ENCODE measurements around the gene RNF223.
"Not testable (repeated sequence)": the region's sequence is repeated elsewhere in the genome, so short reads cannot be mapped to it uniquely, and the experiment has no call there.

Gene RNF223

DNA sequence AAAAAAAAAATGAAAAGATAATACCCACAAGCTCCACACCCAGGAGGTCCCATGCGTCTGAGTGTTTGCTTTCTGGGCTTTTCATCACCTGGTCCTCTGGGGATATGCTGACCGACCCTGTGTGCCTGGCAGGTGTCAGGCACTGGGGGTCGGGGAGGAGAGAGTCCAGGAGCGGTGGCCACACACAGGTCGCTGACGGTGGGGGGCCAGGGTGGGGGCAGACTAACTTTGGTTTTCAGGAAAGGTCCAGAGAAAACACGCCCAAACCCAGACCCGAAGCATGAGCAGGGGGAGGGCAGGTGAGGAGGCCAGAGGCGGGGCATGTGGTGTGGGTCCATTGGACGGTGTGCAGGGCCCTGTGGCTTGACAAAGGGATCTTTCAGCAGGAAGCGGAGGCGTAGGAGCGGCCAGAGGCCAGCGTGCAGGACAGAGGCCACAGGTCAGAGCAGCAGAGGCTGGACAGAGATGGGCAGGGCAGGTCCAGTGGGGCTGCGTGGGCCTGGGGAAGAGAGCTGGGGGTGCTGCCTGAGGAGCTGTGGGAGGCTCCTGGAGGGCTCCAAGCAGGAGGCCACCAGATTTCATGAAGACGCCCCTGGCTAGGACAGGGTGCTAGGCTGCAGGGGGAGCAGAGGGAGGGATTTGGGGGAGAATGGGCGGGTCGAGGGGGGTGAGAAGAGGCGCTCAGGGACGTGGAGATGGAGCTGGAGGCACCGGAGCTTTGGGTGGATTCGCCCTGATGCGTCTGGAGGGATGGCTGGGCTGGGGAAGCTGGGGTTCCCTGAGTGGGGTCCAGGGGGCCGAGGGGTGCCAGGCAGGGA lies 15.8 kb downstream of the RNF223 start:
- FAIRE-seq = no peak

DNA sequence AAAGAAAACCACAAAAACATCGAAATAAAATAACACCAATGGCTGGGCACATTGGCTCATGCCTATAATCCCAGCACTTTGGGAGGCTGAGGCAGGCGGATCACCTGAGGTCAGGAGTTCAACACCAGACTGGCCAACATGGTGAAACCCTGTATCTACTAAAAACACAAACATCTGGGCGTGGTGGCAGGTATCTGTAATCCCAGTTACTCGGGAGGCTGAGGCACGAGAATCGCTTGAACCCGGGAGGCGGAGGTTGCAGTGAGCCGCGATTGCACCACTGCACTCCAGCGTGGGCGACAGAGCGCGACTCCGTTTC lies 16.4 kb downstream of the RNF223 start:
- not testable (repeated sequence) for FAIRE-seq

GRCh38 chr1:1055841-1056736 lies 18.0 kb downstream of the RNF223 start:
- no peak for FAIRE-seq

GRCh38 chr1:1054971-1055370 lies 19.1 kb downstream of the RNF223 start:
- FAIRE-seq = no peak

- FAIRE-seq = no peak
These were observed 19.9 kb downstream of the RNF223 start for GRCh38 chr1:1054099-1054700.

GRCh38 chr1:1053682-1054081 lies 20.4 kb downstream of the RNF223 start:
- FAIRE-seq = no peak

DNA sequence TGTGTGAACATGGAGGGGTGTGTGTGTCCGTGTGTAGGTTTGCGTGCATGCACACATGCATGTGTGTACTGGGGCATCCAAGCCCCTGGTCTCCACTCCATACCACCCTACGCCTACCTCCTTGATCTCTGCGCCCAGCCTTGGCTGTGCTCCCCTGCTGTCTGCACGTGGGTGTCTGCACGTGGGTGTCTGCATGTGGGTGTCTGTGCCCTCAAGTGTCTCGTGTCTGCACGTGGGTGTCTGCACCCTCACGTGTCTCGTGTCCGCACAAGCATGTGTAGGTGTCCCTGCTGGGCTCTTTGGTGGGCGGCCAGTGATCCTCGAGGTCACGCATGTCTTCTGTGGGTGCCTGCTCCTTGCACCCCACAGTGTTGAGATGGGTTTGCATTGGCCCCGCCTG lies 21.1 kb downstream of the RNF223 start:
- FAIRE-seq = no peak

- FAIRE-seq = no peak
These were observed 21.9 kb downstream of the RNF223 start for GRCh38 chr1:1052003-1052840.

- FAIRE-seq = no peak
These were observed 22.8 kb downstream of the RNF223 start for GRCh38 chr1:1051127-1051810.

DNA sequence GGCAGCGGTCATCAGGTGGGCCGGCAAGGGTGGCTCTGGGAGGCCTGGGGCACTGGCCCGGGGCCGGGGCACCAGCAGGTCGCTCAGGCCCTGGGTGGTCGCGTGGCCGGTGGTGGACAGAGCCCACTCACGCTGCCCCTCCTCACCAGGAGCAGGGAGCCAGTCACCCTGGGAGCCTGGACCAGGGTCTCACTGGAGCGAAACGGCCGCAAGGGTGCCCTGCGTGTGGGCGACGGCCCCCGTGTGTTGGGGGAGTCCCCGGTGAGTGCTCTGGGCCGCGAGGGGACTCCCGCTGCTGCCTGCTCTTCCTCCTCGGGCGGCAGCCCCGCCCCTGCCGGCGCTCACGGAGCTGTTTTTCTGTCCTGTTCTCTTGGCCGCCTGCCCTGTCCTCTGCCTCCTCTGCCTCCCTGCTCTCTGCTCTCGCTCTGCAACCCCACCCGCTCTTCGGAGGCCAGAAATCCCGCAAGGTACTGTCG lies 23.5 kb downstream of the RNF223 start:
- FAIRE-seq = no peak

DNA sequence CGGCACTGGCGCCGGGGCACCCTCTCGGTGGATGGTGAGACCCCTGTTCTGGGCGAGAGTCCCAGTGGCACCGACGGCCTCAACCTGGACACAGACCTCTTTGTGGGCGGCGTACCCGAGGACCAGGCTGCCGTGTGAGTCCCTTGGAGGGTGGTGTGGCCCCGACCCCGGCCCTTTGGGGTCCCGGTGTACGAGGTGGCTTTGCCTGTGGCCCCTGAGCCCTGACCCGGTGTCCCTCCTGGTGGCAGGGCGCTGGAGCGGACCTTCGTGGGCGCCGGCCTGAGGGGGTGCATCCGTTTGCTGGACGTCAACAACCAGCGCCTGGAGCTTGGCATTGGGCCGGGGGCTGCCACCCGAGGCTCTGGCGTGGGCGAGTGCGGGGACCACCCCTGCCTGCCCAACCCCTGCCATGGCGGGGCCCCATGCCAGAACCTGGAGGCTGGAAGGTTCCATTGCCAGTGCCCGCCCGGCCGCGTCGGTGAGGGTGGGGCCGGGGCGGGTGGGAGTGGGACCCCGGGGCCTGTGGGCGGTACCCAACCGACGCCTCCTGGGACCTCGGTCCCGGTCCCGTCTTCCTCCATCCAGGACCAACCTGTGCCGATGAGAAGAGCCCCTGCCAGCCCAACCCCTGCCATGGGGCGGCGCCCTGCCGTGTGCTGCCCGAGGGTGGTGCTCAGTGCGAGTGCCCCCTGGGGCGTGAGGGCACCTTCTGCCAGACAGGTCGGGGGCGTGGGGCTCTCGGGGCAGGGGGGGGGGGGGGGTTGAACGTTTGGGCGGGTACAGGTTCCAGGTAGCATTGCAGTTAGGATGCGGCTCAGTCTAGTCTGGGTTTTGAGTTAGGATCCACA lies 24.6 kb downstream of the RNF223 start:
- FAIRE-seq = no peak

DNA sequence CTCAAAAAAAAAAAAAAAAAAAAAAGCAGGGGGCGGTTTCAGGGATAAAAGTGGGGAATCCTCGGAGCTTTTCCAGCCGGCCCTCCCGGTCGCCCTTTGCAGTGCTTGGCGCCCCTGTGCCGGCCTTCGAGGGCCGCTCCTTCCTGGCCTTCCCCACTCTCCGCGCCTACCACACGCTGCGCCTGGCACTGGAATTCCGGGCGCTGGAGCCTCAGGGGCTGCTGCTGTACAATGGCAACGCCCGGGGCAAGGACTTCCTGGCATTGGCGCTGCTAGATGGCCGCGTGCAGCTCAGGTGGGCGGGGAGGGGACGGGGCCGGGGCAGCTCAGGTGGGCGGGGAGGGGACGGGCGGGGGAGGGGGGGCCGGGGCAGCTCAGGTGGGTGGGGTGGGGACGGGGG lies 25.3 kb downstream of the RNF223 start:
- FAIRE-seq = no peak

DNA sequence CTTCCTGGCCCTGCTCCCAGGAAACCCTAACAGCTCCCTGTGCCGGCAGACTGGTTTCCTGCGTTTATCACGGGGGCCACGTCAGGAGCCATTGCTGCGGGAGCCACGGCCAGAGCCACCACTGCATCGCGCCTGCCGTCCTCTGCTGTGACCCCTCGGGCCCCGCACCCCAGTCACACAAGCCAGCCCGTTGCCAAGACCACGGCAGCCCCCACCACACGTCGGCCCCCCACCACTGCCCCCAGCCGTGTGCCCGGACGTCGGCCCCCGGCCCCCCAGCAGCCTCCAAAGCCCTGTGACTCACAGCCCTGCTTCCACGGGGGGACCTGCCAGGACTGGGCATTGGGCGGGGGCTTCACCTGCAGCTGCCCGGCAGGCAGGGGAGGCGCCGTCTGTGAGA lies 26.1 kb downstream of the RNF223 start:
- no peak for FAIRE-seq

GRCh38 chr1:1047407-1047806 lies 26.7 kb downstream of the RNF223 start:
- FAIRE-seq = no peak

DNA sequence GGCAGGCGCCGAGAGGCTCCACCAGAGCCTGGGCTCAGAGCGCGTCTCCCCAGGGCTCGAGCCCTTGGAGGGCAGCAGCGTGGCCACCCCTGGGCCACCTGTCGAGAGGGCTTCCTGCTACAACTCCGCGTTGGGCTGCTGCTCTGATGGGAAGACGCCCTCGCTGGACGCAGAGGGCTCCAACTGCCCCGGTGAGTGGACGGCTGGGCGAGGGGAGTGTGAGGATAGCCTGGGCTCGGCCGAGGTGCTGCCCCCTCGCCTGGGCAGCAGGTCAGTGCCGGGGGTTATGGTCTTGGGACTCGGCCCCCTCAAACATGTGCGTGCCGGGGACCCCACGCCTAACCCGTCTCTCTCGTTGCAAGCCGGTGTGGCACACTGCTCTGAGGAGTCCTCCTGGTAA lies 27.3 kb downstream of the RNF223 start:
- FAIRE-seq = no peak

DNA sequence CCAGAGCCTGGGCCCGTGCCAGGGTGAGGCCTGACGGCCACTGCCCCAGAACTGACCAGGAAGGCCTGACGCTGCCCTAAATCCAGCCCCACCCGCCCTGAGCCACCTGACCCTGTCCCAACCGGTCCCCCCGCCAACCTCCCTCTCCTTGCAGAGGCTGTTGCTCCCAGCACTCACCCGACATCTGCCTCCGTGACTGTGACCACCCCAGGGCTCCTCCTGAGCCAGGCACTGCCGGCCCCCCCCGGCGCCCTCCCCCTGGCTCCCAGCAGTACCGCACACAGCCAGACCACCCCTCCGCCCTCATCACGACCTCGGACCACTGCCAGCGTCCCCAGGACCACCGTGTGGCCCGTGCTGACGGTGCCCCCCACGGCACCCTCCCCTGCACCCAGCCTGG lies 27.9 kb downstream of the RNF223 start:
- FAIRE-seq = no peak

- no peak for FAIRE-seq
These were observed 29.0 kb downstream of the RNF223 start for GRCh38 chr1:1045129-1045528.

DNA sequence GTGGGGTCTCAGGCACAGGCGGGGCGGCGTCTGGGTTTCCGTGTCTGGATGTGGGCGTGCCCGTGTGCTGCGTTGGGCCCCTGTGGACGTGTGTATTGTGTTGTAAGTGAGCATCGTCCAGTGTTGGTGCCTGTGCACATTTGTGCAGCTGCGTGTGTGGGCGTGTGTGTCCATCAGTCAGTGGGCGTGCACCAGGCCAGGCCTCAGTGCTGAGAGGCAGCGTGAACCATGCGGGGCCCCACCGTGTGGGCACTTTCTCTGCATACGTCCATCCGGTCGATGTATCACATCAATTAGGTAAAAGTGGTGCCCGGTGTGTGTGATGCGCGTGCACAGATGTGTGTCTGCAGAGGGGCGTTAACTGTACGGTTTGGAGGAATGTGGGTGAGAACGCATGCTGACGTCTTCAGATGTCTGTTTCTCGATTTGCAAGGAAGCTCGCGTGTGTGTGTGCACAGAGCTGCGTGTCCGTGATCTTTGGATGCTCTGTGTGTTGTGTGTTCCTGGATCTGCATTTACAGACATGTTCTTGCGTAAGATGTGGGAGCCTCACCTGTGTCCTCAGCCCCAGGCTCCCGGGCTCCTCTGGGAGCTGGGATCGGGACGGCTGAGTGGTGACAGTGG lies 29.5 kb downstream of the RNF223 start:
- no peak for FAIRE-seq

DNA sequence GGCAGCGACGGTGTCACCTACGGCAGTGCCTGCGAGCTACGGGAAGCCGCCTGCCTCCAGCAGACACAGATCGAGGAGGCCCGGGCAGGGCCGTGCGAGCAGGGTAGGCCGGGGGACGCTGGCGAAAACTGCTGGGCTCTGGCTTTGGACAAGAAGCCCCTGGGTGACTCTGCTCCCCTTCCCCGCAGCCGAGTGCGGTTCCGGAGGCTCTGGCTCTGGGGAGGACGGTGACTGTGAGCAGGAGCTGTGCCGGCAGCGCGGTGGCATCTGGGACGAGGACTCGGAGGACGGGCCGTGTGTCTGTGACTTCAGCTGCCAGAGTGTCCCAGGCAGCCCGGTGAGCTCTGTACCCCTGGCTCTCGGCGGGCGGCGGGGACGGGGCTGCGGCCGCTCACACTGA lies 30.2 kb downstream of the RNF223 start:
- no peak for FAIRE-seq

DNA sequence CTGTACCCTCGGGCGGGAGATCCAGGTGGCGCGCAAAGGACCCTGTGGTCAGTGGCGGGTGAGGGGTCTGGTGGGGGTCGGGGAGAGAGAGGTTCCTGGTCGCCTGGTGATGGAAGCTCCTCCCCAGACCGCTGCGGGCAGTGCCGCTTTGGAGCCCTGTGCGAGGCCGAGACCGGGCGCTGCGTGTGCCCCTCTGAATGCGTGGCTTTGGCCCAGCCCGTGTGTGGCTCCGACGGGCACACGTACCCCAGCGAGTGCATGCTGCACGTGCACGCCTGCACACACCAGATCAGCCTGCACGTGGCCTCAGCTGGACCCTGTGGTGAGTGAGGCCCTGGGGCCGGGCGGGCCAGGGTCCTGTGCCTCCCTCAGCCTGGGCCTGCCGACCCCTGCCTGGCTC lies 30.7 kb downstream of the RNF223 start:
- no peak for FAIRE-seq

GRCh38 chr1:1042835-1043234 lies 31.3 kb downstream of the RNF223 start:
- FAIRE-seq = no peak
